Hindlimb muscle (tissue), 1 donor: ENCODE data around the gene R3HDM1. TPM values are rescaled to one million over a fixed set of nuclear protein-coding genes. Genes with fewer than 3 reads are reported as not detected.
"Not testable (repeated sequence)": the region's sequence is repeated elsewhere in the genome, so short reads cannot be mapped to it uniquely, and the experiment has no call there.

ENCODE experiments used
- DNase-seq: peaks from one replicate; pipeline ENCODE4 v3.0.0-alpha.2; 2013
- polyA plus RNA-seq: library from polyadenylated mRNA; unstranded; fragments of 120-200 nt; gene quantifications from one replicate; pipeline ENCODE4 v1.2.1, GENCODE V29; 2013; ENCODE audit not compliant: insufficient read length

R3HDM1 gene
- polyA plus RNA-seq, 1 donor, result 23.8 TPM

- no peak for DNase-seq
Measured at GRCh38 chr2:135573620-135574019, 42.3 kb downstream of the R3HDM1 start.

- no peak for DNase-seq
Measured at GRCh38 chr2:135581282-135581681, 50.0 kb downstream of the R3HDM1 start.

GRCh38 chr2:135582383-135582782, 51.1 kb downstream of the R3HDM1 start:
- DNase-seq, result no peak

- DNase-seq, result no peak
Measured at GRCh38 chr2:135585586-135585985, 54.3 kb downstream of the R3HDM1 start.

- DNase-seq, result no peak
Measured at GRCh38 chr2:135586148-135586547, 54.9 kb downstream of the R3HDM1 start.

GRCh38 chr2:135587958-135588357, 56.7 kb downstream of the R3HDM1 start:
- no peak for DNase-seq

GRCh38 chr2:135590619-135591260, 59.5 kb downstream of the R3HDM1 start:
- no peak for DNase-seq

- no peak for DNase-seq
Measured at GRCh38 chr2:135600915-135601314, 69.6 kb downstream of the R3HDM1 start.

GRCh38 chr2:135603543-135603942, 72.3 kb downstream of the R3HDM1 start:
- DNase-seq, result no peak

GRCh38 chr2:135607561-135607960, 76.3 kb downstream of the R3HDM1 start:
- DNase-seq, result no peak

- DNase-seq, result no peak
Measured at GRCh38 chr2:135612319-135612718, 81.0 kb downstream of the R3HDM1 start.

- DNase-seq, result no peak
Measured at GRCh38 chr2:135615404-135615803, 84.1 kb downstream of the R3HDM1 start.

GRCh38 chr2:135617501-135618015, 86.3 kb downstream of the R3HDM1 start:
- no peak for DNase-seq

GRCh38 chr2:135620198-135620597, 88.9 kb downstream of the R3HDM1 start:
- no peak for DNase-seq

GRCh38 chr2:135629520-135629919, 98.2 kb downstream of the R3HDM1 start:
- no peak for DNase-seq

- DNase-seq, result not testable (repeated sequence)
Measured at GRCh38 chr2:135630034-135630433, 98.8 kb downstream of the R3HDM1 start.

- no peak for DNase-seq
Measured at GRCh38 chr2:135630488-135630887, 99.2 kb downstream of the R3HDM1 start.

GRCh38 chr2:135633582-135633981, 102.3 kb downstream of the R3HDM1 start:
- no peak for DNase-seq

- no peak for DNase-seq
Measured at GRCh38 chr2:135635212-135635835, 104.0 kb downstream of the R3HDM1 start.

GRCh38 chr2:135636982-135637381, 105.7 kb downstream of the R3HDM1 start:
- DNase-seq, result no peak

GRCh38 chr2:135637456-135638087, 106.3 kb downstream of the R3HDM1 start:
- no peak for DNase-seq

GRCh38 chr2:135638825-135639224, 107.5 kb downstream of the R3HDM1 start:
- DNase-seq, result no peak

- DNase-seq, result no peak
Measured at GRCh38 chr2:135641156-135642068, 110.1 kb downstream of the R3HDM1 start.
